Measurements from ENCODE around the gene MMP14. TPM values are rescaled to one million over a fixed set of nuclear protein-coding genes. Genes with fewer than 3 reads are reported as not detected.

MMP14 gene
- total and polyA plus RNA-seq, 2 of the 13 experiments (the other 11 are each of a cell fraction or from before 2014, with no cell fraction given): 5.2 to 9.8 TPM

DNA sequence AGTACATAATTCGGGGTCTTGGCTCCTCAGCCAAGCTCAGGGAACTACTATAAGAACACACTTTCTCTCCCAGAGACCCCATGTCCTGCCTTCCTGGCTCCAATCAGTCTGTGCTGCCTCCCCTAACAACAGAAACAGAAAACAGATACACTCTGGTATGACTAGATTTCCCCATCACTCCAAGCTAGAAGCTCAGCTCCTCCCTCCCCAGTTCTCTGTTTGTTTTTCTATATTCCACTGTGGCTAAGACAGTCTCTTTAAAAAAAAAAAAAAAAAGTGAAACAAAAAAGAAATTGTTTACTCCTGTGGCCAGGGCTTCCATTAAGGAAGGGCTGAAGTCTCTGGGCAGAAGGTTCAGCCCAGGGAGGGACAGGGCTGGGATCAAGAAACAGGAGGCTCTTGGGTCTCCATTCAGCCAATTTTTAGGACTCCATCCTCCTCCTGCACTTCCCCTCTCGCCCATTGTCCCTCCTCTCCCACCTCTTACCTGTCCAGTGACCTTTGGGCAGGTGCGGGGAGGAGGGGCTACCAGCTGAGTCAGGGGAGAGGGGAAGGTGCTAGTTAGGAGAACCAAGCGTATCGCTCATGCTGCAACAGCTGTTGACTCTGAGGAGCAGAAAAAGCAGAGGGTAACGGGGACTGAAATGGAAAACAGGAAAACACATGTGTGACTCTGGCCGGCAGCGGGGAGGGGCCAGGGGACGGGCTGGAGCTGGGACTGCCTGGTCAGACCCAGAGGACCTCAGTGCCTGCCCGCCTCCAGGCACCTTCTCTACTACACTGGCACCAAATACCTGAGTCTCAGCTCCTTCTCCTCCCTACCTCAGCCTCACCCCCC, 17.0 kb upstream of the MMP14 start (continued):
- TF ChIP-seq ZNF749 (CRISPR knock-in tag; IDR thresholded peaks at IDR 0.05; ENCODE audit: borderline replicate concordance): no peak
- no peak for TF ChIP-seq RBM39 (IDR thresholded peaks at IDR 0.05; ENCODE audit: low read depth, low read length, poor library complexity, severe bottlenecking)
- no peak for TF ChIP-seq HNRNPL (IDR thresholded peaks at IDR 0.05; ENCODE audit: low read depth, low read length)
- no peak for TF ChIP-seq ZNF816 (CRISPR knock-in tag; IDR thresholded peaks at IDR 0.05; ENCODE audit: borderline replicate concordance)
- TF ChIP-seq THYN1 (CRISPR knock-in tag; IDR thresholded peaks at IDR 0.05; ENCODE audit: borderline replicate concordance, low read depth): no peak
- 0 out of 2 replicates have a peak, but pooled peaks have one; percentile 30 for TF ChIP-seq ZNF772 (CRISPR knock-in tag; IDR thresholded peaks at IDR 0.05)
- 0 out of 2 replicates have a peak, but pooled peaks have one; percentile 10 for TF ChIP-seq BHLHE40 (IDR thresholded peaks at IDR 0.05; ENCODE audit: low read length)
- TF ChIP-seq, protein P1, sequence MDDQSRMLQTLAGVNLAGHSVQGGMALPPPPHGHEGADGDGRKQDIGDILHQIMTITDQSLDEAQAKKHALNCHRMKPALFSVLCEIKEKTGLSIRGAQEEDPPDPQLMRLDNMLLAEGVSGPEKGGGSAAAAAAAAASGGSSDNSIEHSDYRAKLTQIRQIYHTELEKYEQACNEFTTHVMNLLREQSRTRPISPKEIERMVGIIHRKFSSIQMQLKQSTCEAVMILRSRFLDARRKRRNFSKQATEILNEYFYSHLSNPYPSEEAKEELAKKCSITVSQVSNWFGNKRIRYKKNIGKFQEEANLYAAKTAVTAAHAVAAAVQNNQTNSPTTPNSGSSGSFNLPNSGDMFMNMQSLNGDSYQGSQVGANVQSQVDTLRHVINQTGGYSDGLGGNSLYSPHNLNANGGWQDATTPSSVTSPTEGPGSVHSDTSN (CRISPR knock-in tag; IDR thresholded peaks at IDR 0.05; ENCODE audit: borderline replicate concordance): no peak
- TF ChIP-seq, protein P2, sequence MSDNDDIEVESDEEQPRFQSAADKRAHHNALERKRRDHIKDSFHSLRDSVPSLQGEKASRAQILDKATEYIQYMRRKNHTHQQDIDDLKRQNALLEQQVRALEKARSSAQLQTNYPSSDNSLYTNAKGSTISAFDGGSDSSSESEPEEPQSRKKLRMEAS (IDR thresholded peaks at IDR 0.05): 0 out of 2 replicates have a peak, but pooled peaks have one; percentile 44
- TF ChIP-seq ESRRA (CRISPR knock-in tag; IDR thresholded peaks at IDR 0.05; ENCODE audit: low read depth): no peak
- no peak for TF ChIP-seq ZFP1 (CRISPR knock-in tag; IDR thresholded peaks at IDR 0.05)
- no peak for TF ChIP-seq ZNF337 (CRISPR knock-in tag; IDR thresholded peaks at IDR 0.05; ENCODE audit: borderline replicate concordance, low read depth)
- TF ChIP-seq, protein P3, sequence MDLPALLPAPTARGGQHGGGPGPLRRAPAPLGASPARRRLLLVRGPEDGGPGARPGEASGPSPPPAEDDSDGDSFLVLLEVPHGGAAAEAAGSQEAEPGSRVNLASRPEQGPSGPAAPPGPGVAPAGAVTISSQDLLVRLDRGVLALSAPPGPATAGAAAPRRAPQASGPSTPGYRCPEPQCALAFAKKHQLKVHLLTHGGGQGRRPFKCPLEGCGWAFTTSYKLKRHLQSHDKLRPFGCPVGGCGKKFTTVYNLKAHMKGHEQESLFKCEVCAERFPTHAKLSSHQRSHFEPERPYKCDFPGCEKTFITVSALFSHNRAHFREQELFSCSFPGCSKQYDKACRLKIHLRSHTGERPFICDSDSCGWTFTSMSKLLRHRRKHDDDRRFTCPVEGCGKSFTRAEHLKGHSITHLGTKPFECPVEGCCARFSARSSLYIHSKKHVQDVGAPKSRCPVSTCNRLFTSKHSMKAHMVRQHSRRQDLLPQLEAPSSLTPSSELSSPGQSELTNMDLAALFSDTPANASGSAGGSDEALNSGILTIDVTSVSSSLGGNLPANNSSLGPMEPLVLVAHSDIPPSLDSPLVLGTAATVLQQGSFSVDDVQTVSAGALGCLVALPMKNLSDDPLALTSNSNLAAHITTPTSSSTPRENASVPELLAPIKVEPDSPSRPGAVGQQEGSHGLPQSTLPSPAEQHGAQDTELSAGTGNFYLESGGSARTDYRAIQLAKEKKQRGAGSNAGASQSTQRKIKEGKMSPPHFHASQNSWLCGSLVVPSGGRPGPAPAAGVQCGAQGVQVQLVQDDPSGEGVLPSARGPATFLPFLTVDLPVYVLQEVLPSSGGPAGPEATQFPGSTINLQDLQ (CRISPR knock-in tag; IDR thresholded peaks at IDR 0.05): no peak
- no peak for TF ChIP-seq ZNF629 (CRISPR knock-in tag; conservative IDR thresholded peaks at IDR 0.05)
- TF ChIP-seq, protein P4, sequence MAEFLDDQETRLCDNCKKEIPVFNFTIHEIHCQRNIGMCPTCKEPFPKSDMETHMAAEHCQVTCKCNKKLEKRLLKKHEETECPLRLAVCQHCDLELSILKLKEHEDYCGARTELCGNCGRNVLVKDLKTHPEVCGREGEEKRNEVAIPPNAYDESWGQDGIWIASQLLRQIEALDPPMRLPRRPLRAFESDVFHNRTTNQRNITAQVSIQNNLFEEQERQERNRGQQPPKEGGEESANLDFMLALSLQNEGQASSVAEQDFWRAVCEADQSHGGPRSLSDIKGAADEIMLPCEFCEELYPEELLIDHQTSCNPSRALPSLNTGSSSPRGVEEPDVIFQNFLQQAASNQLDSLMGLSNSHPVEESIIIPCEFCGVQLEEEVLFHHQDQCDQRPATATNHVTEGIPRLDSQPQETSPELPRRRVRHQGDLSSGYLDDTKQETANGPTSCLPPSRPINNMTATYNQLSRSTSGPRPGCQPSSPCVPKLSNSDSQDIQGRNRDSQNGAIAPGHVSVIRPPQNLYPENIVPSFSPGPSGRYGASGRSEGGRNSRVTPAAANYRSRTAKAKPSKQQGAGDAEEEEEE (CRISPR knock-in tag; IDR thresholded peaks at IDR 0.05; ENCODE audit: borderline replicate concordance): 0 out of 2 replicates have a peak, but pooled peaks have one; percentile 62
- no peak for TF ChIP-seq ZNF660 (CRISPR knock-in tag; IDR thresholded peaks at IDR 0.05; ENCODE audit: borderline replicate concordance, low read depth)
- TF ChIP-seq, protein P5, sequence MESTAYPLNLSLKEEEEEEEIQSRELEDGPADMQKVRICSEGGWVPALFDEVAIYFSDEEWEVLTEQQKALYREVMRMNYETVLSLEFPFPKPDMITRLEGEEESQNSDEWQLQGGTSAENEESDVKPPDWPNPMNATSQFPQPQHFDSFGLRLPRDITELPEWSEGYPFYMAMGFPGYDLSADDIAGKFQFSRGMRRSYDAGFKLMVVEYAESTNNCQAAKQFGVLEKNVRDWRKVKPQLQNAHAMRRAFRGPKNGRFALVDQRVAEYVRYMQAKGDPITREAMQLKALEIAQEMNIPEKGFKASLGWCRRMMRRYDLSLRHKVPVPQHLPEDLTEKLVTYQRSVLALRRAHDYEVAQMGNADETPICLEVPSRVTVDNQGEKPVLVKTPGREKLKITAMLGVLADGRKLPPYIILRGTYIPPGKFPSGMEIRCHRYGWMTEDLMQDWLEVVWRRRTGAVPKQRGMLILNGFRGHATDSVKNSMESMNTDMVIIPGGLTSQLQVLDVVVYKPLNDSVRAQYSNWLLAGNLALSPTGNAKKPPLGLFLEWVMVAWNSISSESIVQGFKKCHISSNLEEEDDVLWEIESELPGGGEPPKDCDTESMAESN (CRISPR knock-in tag; conservative IDR thresholded peaks at IDR 0.05): no peak
- TF ChIP-seq SMC3 (IDR thresholded peaks at IDR 0.05; ENCODE audit: low read length): no peak; the same call in none of the 2 replicates
